Fibroblast of peridontal ligament (primary cell): ENCODE data around the gene SPRR2D.
"Not testable (repeated sequence)": the region's sequence is repeated elsewhere in the genome, so short reads cannot be mapped to it uniquely, and the experiment has no call there.

Experiments
- DNase-seq: peaks from one replicate; pipeline ENCODE4 v3.0.0-alpha.2; 2010; ENCODE audit errors: extremely low read depth

SPRR2D gene

DNA sequence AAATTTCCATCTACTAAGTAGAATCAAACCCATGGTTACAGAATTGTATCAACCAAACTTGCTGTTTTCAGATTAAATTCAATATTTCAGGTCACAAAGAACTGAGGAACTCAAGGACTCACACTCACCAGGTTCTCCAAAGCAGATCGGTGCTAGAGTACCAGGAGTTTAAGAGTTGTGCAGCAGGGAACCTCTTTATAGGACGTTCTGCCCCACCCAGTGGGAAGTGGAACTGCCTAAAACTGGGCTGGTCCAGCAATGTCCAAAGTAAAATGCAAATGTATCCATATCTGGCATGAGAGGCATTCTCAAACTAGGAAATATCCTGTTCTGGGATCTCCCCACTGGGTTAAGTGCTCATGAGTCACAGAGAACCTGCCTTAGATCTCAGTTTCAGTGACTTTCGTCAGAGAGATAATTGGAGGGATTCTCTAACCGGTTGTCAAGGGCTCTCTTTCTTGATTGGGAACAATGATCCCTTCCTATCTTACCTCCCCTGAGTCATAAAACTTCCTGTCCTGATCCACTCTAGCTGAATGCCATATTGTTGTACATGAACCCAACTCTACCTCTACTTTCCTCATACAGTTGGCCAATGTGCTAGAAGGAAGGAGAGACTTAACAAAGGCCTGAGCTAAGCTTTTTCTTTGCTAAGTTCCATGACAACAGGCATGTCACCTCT is at the start of gene SPRR2D:
SPRR2D (minus strand) TSS at position 171 of the 682 bp plus-strand sequence. CDS start 774 bp downstream, outside the sequence.
- no peak for DNase-seq

DNA sequence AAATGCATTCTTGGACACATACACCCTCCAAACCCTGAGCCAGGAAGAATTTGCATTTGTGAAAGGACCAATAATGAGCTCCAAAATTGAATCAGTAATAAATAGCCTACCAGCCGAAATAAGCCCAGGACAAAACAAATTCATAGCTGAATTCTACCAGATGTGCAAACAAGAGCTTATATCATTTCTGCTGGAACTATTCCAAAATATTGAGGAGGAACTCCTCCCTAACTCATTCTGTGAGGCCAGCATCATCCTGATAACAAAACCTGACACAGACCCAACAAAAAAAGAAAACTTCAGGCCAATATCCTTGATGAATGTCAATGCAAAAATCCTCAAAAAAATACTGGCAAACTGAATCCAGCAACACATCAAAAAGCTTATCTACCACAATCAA is 46.7 kb upstream of the SPRR2D start:
- no peak for DNase-seq

DNA sequence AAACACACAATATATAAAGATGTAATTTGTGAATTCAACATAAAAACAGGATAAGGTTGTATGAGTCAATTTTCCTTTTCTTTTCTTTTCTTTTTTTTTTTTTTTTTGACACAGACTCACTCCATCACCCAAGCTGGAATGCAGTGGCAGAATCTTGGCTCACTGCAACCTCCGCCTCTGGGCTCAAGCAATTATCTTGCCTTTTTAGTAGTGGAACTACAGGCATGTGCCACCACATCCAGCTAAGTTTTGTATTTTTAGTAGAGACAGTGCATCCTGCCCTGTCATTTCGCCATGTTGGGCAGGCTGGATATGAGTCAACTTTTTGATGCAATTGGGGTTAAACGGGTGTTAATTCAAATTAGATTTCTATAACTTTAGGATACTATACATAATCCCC is 40.8 kb upstream of the SPRR2D start:
- DNase-seq, result no peak

DNA sequence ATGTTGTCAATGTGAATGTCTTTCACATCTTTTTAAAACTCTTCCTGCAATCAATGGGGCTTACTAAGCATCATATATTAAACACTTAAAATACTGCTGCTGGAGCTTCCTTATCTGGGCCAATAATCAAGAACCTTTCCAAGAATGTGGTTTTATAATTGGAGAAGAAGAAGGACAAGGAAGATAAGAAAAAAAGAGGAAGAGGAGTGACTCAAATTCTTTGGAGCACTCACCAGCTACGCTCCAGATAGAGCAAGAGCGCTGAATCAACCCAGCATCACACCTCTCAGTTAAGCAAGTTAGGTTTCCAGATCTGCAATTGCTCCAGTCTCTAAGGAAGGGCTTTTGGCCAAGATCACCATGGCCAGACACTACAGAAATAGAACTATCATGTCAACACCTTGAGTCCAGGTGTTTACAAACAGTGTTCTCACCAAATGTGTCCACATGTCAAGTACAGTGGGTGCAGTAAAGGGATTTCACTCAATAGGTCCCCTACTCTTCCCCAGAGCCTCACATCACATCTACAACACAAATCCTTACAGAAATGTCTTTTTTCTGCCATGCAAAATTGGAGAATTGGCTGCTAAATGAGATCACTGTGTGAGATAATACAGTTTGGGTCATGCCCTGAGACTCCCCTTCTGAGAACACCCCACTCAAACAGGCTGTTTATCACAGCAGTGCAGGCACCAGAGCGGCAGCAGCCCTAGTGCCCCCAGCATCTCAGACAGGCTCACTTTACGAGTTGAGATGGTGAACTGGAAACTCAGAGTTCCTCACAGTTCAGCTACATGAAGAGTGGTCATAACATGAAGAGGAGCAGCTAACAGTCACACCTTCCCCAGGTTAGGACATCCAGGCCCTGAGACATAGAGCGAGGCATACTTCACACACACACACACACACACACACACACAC is 32.1 kb upstream of the SPRR2D start:
- no peak for DNase-seq

DNA sequence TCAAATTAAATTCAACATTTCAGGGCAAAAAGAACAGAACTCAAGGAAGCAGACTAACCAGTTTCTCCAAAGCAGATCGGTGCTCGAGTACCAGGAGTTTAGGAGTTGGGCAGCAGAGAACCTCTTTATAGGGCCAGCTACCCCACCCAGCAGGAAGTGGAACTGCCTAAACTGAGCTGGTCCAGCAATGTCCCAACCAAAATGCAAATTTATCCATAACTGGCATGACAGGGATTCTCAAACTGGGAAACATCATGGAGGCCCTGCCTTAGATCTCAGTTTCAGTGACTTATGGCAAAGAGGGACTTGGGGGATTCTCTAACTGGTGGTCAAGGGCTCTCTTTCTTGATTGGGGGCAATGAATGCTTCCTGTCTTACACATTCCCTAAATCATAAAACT is 30.6 kb upstream of the SPRR2D start, which contains the start of gene SPRR2B:
SPRR2B (minus strand) TSS at position 101 of the 400 bp plus-strand sequence. CDS start 772 bp downstream, outside the sequence.
- no peak for DNase-seq

DNA sequence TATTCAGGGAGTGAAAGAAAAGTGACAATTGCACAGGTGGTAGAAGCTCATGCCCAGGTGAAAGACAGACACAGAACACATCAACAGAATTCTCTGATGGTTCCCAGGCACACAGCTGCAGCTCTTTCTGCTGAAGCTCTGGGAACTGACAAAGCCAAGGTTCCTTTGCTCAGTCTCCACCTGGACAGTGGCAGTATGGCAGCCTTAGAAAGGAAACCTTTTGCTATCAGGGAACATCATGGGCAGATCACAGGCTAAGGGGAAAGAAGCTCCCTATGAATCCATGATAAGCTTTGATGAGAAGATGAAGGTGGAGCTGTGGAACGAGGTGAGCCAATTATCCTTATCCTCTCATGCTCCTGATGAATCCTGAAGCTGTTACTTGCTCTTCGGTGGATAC is 29.3 kb upstream of the SPRR2D start:
- no peak for DNase-seq

DNA sequence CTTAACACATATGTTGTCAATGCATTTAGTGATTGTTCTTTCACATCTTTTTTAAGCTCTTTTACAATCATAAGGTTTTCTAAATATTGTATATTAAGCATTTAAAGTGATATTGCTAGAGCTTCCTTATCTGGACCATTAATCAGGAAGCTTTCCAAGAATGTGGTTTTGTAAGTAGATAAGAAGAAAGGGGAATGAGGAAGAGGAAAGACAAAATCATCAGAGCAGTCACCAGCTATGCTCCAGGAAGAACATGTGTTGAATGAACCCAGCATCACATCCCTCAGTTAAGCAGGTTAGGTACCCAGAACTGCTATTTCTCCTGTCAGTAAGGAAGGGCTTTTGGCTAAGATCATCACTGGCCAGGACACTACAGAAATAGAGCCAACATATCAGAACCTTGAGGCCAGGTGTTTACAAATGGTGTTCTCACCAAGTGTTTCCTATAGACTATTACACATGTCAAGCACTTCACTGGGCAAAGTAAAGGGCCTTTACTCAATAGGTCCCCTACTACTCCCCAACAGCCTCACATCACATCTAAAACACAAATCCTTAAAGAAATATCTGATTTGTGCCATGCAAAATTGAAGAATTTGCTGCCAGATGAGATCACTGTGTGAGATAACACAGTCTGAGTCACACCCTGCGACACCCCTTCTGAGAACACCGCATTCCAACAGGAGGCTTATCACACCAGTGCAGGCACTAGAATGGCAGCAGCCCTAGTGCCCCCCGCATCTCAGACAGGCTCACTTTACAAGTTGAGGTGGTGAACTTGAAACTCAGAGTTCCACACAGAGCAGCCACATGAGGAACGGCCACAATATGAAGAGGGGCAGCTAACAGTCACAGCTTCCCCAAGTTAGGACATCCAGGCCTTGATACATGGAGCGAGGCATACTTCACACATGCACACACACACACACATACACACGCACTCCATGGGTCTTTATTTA is 18.2 kb upstream of the SPRR2D start:
- DNase-seq, result no peak

DNA sequence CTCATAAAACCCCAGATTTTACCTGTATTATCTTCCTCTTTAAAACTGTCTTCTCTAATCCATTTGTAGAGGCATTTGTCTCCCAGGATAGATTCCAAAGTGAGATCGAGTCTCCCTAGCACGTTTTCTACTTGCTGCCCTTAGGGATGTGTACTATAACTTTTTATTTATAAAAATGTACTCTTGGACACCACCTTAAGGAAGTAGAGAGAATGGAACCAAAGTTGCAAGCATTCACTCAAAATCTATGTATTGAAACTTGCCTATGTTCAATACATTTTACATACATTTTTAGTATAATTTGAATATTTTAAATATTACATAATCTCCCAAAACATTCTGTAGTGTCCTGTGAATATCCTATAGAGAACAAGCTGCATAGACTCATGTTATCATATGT is 17.2 kb upstream of the SPRR2D start:
- DNase-seq, result no peak

DNA sequence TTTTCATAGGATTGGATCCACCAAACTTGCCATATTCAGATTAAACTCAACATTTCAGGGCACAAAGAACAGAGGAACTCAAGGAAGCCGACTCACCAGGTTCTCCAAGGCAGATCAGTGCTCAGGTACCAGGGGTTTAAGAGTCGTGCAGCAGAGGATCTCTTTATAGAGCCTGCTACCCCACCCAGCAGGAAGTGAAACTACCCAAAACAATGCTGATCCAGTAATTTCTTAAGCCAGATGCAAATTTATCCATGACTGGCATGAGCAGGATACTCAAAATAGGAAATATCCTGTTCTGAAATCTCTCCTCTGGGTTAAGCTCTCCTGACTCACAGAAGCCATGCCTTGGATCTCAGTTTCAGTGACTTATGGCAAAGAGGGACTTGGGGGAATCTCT is 16.5 kb upstream of the SPRR2D start, which contains the start of gene SPRR2A:
SPRR2A (minus strand) TSS at position 138 of the 400 bp plus-strand sequence. CDS start 777 bp downstream, outside the sequence.
- no peak for DNase-seq

DNA sequence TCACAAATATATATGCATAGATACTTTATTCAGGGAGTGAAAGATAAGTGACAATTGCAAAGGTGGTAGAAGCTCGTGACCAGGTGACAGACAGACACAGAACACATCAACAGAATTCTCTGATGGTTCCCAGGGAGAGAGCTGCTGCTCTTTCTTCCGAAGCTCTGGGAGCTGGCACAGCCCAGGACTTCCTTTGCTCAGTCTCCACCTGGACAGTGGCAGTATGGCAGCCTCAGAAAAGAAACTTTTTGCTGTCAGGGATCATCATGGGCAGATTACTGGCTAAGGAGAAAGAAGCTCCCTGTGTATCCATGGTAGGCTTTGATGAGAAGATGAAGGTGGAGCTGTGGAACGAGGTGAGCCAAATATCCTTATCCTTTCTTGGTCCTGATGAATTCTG is 15.2 kb upstream of the SPRR2D start:
- DNase-seq, result not testable (repeated sequence)

DNA sequence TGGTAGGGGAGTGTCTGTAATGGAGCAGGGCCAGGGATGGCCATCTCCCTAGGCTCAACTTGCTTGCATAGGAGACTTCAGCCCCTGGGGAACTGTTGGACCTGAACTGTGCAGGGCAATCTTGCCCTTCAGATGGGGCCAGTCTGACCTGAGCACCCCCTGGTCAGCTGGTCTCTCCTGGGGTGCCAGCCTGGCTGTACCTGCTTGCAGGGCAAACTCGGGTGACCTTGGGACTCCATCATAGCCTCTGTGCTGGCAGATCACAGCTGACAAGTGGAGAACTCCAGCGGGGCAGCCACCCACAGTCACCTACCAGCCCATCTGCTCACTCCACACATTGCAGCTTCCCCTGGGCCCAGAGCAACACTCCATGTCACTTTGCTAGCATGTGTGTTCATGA is 8.3 kb upstream of the SPRR2D start:
- DNase-seq, result no peak

DNA sequence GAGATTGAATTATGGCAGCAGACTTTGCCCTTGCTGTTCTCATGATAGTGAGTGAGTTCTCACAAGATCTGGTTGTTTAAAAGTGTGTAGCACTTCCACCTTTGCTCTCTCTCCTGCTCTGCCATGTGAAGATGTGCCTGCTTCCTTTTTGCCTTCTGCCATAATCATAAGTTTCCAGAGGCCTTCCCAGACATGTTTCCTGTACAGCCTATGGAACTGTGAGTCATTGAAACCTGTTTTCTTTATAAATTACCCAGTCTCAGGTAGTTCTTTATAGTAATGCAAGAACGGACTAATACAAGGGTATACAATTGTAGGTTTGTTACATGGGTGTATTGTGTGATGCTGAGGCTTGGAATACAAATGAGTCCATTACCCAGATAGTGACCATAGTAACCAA is 5.7 kb downstream of the SPRR2D start:
- DNase-seq, result no peak

DNA sequence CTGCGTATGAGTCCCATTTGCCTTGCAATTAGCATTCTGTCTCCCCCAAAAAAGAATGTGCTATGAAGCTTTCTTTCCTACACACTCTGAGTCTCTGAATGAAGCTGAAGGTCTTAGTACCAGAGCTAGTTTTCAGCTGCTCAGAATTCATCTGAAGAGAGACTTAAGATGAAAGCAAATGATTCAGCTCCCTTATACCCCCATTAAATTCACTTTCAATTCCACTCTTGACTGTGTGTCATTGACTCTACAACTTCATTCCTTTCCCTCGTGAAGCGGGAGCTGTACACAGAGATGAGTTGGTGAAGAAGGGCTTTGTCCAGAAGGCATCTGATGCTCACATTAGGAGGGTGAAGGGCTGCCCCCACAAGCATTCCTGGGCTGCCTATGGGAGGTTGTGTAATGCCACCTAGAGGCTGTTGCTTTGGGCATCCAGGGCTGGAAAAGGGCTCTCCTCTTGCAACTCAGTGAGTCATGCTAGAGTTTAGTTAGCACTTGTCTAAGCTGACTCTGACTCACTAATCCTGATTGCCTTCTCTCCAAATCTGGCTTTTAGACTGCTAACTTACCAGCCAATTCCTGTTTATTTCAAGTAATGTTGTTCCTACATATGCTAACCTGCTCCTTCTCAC is 8.1 kb downstream of the SPRR2D start:
- peak; percentile 57 for DNase-seq

DNA sequence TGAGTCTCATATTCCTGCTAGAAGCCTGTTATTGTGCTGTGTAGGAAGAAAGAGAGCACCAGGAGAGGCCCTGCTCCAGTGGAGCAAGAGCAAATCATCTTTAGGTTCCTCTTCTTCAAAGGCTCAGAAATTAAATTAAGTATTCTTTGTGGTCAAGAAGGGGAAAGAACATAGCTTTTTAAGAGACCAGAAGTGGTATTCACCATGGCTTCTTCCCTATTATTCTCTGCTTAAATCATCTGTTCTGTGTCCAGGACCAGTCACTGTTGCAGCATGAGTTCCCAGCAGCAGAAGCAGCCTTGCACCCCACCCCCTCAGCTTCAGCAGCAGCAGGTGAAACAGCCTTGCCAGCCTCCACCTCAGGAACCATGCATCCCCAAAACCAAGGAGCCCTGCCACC is 8.8 kb downstream of the SPRR2D start:
- no peak for DNase-seq

DNA sequence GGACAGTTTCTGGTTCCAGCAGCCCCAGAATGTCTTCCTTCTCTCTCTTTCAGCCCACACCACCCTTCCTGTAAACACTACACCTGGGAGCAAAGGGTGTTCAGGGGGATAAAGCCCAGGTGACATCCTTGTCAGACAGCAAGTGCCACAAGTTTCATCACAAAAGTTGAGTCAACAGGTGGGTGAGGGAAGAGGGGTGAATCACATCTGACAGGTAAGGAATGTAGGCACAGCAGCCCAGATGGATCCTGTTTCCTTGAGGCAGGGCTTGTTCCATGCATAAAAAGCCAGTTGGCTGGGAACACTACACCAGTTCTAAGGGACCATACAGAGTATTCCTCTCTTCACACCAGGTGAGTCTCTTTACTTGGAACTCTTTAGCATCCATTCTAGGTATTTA is 10.0 kb downstream of the SPRR2D start, which contains the start of gene SPRR1B:
SPRR1B (plus strand) TSS at position 309 of the 400 bp plus-strand sequence. CDS start 1,143 bp downstream, outside the sequence.
- DNase-seq, result no peak

DNA sequence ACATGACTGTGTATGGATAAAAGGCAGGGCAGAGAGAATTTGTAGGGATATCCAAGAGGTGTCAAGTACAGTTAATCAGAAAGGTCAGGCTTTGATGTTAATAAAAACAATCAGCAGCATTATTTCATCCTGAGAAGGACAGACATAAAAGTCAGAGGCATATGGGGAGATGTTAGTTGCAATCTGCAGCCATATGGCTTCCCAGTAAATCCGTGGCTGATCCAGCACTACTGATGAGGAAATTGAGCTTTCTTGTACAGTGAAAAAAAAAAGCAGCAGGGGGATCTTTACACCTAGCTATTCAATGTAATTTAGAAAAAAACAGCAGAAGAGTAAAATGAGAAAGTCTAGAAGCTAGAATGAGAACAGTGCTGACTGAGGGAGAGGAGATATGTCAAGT is 12.2 kb downstream of the SPRR2D start:
- no peak for DNase-seq

DNA sequence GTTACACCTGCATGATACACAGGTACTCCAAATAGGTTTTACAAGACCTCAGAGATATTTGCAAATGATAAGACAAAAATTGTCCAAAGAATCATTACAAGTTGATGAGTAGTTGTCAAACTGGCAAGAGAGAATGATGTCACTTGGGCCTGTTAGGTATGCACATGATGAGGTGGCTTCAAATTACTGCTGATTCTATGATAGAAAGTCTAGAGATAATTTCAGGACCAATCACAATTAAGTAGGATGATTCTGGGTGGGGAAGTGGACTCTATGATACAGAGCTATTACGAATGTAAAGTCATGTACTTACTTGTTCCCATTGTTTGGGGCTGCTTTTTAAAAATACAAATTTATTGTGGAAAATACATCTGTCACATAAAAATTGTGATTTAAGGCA is 15.1 kb downstream of the SPRR2D start:
- no peak for DNase-seq

DNA sequence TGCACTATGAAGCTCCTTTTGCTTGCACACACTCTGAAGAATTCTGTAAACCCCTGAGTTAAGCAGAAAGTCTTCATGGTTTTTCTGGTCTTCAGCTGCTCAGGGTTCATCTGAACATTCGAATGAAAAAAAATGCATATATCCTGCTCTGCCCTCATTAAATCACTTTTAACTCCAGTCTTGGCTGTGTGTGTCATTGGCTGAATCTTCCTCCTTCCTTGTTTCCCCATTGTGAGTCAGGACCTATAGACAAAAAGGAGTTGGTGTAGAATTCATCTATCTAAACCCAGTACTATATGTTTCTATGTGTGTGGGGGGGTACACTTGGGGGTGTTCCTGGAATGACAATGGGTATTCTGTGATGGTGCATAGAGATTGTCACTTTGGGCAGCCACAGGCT is 16.5 kb downstream of the SPRR2D start:
- no peak for DNase-seq

DNA sequence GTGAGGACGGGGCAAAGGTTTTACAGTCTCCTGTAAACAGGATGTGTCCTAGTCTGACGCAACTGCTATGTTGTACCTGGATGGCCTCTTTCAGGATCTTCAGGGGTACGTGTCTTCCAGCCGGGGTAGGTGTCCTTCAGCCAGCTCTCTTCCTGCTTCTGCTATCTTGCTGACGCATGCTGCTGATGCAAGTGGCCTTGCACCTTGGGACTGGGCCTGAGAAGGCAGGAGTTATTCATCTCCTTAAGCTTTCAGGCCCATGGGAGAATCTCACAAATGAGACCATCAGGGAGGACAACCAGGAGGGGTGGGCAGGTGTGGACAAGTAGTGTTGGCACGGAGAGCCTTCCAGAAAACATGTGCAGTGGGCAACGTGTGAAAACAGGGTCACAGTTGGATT is 17.8 kb downstream of the SPRR2D start:
- DNase-seq, result no peak

DNA sequence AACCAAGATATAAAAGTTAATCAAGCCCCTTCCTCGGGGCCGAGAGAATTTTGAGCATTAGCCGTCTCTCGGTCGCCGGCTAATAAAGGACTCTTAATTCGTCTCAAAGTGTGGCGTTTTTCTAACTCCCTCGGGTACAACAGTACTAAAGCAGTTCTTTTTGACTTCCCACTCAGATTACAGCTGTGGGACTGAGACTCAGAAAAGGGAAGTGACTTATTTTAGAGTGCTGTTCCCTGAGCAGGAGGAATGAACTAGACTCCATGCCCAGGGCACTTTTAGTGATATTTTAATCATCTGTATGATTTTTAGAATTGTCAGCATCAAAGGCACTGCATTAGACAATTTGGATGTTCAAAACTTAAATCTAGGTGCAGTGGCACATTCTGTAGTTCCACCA is 18.6 kb downstream of the SPRR2D start:
- DNase-seq, result not testable (repeated sequence)

DNA sequence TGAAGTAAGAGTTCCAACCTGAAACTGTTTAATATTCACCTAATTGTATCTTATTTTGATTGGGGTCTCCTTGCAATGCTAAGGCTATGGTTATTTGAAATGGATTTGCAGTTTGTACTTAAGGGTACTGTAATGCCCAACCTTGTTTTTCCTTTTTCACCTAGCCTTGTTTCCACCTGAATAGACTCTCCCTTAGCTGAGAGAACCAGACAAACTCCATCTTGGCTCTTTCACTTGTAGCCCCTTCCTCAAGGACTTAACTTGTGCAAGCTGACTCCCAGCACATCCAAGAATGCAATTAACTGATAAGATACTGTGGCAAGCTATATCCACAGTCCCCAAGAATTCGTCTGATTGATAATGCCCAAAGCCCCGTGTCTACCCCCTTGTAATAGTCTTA is 19.1 kb downstream of the SPRR2D start:
- DNase-seq, result not testable (repeated sequence)
